HG03558 (cell line): ENCODE data around the gene B4GAT1.
"Not testable (repeated sequence)": the region's sequence is repeated elsewhere in the genome, so short reads cannot be mapped to it uniquely, and the experiment has no call there.

Source experiments
- ATAC-seq: cut with Tn5 transposase; IDR thresholded peaks from one replicate; pipeline ENCODE4 v1.9.1; 2021; ENCODE audit warnings: moderate number of reproducible peaks; ENCODE audit not compliant: unreplicated experiment; ENCODE audit errors: extremely low read depth

Gene B4GAT1

GRCh38 chr11:66363805-66364535 is 16.5 kb upstream of the B4GAT1 start:
- no peak for ATAC-seq

DNA sequence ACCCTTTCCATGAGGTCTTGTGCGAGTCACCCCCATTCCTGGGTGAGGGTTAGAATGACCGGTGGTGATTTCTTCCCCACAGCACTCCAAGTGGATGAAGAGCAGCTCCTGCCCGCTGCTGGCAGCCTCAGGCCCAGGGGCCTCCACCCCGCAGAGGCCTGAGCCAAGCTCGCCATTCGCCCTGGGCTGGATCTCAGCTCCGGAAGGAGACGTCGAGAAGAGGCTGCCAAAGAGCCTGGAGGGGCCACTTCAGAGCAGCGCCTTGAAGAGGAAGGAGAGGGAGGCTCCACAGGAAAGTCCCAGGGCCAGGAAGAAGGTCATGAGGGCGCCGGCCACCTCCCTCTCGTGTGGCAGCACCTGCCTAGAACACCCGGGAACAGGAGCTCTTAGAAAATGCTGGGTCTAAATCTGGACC is 15.8 kb upstream of the B4GAT1 start:
- no peak for ATAC-seq

DNA sequence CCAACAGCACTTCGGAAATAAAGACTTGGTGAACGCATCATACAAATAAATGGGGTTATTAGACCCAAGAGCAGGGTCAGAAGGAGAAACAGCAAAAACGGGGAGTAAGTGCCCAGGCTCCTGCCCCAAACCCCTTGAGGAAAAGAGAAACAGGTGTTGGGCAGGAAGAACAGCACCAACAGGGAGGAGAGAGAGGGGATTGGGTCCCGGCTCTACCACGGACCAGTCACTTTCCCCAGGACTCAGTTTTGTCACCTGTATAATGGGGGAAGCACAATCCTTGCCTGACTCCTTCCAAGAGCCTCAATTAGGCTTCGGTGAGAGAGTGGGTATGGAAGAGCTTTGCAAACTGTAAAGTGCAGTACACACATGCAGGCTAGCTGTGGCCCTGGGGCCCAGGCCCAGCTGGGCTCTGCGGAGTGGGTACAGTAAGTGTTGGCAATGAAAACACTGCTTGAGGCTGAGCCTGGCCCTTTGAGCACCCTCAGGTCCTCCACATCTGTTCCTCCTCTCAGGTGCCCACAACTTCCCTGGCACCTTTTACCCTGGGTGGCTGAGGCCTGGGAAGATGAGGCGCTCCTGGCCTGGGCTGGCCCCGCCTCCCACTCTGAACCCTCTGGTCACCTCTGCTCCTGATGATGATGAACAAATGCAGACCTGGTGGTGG is 15.2 kb upstream of the B4GAT1 start:
- no peak for ATAC-seq

- no peak for ATAC-seq
Measured at GRCh38 chr11:66361502-66361941, 14.1 kb upstream of the B4GAT1 start.

DNA sequence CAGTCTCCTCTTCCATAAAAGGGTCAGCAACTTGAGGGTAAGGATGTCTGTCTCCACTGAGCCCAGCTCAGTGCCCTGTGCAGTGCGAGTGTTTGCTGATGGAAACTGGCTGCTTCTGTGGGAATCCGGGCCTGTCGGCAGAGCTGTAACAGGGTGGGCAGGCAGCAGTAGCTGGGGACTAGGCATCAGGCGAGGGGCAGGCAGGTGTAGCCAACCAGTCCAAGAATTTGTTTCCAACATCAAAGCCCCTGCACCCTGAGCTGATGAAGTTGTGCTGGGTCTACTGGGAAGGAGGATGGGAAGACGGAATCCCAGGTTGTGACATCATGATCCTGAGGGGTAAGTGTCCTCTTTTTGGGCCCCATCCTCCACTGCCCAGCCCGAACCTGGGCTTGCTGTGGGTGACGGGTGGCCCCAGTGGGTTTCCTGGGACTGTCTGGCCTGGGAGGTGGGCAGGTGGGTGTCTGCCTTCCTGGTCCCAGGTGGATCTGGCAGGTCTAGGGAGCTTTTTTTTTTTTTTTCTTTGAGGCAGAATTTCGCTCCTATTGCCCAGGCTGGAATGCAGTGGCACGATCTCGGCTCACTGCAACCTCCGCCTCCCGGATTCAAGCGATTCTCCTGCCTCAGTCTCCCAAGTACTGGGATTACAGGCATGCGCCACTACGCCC is 13.1 kb upstream of the B4GAT1 start:
- no peak for ATAC-seq

GRCh38 chr11:66359662-66360087 is 12.2 kb upstream of the B4GAT1 start:
- no peak for ATAC-seq

GRCh38 chr11:66350560-66351235 is 3.3 kb upstream of the B4GAT1 start:
- not testable (repeated sequence) for ATAC-seq

- no peak for ATAC-seq
Measured at GRCh38 chr11:66349084-66349386, 1.6 kb upstream of the B4GAT1 start.

GRCh38 chr11:66346476-66347424 is 679 bp downstream of the B4GAT1 start:
- ATAC-seq = no peak

DNA sequence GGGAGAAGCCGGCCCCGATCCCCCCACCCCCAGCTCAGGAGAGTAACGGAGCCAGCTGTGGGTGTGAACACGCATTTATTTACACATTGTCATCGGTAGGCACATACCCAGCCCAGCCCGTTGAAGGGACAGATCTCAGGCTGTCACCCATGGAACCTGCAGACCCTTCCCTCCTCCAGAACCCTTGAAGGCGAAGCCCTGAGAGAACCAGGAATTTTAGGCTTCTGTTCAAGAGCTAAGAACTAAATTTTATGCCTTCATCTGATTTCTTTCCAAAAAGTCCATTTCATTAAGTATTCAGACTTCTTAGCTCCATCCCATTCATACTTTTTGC is 2.1 kb downstream of the B4GAT1 start:
- ATAC-seq = no peak

DNA sequence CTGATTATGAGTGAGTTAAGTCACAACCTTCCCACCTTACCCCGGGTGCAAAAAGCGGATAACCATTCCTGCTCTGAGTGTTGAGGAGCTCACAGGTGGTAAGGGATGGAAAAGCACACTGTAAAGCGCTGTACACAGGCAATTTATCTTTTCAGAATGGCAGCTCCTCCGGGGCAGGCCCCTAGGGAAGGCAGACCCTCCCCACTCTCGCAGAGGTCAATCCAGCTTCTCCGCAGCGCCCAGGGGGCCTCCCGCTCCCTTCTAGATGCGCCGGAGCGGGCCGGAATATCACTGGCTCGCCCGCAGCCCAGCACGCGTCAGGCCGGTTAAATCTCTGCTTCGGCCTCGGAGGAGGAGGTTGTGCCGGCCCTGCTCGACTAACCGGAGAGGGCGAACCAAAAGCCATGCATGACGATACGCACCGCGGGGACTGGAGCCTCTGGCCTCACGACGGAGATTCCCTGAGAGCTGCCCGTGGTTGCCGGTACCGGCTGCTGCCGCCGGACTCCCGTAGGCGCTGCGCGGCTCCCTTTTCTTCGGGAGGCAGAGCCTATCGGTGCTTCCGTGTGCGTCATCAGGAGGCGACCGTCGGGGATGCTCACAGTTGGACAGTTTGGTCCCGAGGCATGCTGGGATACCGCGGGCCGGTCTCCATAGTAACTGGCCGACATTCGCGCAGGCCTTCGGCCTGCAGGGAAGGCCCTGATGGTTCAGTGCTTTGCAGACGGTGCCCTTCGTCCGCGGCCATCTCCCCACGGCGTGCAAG is 2.7 kb downstream of the B4GAT1 start, which contains the start of gene BRMS1:
TSS of gene BRMS1 (minus strand) at position 555 of the 766 bp plus-strand sequence. CDS start 2,870 bp downstream, outside the sequence.
- ATAC-seq = no peak

DNA sequence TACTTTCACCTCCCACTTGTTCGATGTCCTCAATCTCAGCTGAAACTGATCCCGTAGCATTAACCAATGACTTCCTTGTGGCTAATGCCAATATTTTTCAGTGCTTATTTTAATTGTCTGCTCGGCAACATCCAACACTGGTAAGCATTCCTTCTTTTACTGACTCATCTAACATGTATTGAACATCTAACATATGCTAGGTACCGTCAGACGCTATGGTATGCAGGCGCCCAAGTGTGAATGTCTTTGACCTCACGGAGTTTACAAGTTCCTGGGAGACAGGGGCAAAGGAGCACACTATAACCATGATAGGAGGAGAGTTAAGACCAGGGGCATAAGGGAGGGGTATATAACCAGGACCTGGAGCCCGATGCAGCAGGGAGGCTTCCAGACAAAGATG is 4.3 kb downstream of the B4GAT1 start:
- ATAC-seq = no peak

DNA sequence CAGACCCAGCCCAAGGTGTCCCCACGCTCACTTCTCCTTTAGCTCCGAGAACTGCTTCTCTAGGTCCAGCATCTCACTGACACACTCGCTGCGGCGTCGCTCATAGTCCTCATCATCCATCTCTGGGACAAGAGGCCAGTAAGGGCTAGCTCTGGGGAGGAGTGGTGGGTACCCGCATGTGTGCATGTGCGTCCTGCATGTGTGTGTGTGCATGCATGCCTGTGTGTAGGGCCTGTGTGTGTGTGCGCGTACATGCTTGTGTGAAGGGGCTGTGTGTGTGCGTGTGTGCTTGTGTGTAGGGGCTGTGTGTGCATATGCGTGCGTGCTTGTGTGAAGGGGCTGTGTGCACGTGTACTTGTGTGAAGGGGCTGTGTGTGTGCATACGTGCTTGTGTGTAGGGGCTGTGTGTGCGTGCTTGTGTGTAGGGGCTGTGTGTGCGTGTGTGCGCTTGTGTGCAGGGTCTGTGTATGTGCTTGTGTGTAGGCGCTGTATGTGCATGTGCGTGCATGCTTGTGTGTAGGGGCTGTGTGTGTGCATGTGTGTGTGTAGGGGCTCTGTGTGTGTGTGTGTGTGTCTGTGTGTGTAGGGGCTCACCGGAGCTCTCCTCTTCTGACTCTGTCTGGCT is 5.8 kb downstream of the B4GAT1 start:
- ATAC-seq = no peak

DNA sequence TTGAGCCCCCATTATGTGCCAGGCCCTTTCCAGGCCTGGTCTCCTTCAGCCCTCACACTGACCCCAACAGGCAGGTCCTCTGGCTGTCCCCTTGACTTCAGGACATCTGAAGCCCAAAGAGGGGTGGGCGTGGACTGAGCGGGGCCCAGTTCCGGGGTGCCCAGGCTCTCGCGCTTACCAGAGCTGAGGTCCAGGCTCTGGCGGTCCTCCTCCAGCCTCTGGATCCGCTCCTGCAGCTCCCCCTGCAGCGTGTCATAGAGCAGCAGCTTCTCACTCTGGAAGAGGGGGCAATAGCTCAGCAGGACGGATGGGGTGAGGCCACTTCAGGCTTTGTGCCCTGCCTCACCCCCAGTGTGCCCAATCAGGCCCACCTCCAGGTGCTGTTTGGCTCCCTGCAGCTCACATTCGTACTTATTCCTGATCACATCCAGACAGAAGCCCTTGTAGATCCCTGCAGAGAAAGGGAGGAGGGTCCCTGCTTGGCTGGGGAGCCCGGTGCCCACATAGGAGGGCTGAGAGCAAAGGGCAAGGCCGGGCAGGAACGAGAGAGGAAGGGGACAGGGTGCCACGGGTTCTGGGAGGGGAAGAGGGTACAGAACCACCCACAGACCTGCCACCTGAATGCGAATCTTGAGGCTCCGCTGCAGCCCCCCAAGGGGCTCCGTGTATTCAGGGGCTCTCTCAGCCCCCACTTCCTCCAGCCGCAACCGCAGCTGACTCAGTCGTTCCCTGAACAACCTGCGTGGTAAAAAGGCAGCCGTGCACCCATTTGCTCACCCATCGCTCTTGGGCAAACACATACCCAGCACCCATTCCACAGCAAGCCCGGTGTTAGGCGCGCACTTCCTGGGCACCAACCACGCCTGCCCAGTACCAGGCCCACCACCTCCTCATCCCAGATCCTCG is 6.6 kb downstream of the B4GAT1 start:
- no peak for ATAC-seq

DNA sequence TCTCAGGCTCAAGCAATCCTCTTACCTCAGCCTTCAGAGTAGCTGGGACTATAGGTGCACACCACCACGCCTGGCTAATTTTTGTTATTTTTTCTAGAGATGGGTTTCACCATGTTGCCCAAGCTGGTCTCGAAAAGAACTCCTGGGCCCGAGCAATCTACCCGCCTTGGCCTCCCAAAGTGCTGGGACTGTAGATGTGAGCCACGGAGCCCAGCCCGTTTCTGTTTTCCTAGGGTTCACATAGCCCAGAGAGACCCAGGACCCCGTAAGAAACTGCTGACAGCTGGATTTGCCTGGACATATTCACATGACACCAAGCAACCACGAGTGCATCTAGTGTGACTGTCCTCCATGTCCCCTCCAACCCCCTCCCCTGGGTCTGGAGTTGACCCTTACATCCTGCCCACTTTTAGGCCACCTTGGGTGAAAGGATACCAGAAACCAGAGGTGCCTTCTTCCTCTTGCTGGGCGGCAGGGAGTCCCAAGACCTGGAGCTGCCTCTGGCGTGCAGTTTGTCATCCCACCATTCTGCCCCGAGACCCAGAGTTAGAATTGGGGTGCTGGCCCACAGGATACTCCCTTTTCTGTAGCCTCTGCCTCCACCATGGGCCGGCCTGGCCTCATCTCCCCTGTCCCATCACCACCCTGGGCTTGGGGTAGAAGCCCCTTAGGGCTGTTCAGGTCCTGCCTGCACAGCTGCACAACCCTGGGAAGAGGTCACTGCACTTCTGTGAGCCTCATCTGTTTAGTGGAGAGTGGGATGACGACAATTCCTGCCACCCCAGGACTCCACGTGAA is 7.5 kb downstream of the B4GAT1 start:
- no peak for ATAC-seq

DNA sequence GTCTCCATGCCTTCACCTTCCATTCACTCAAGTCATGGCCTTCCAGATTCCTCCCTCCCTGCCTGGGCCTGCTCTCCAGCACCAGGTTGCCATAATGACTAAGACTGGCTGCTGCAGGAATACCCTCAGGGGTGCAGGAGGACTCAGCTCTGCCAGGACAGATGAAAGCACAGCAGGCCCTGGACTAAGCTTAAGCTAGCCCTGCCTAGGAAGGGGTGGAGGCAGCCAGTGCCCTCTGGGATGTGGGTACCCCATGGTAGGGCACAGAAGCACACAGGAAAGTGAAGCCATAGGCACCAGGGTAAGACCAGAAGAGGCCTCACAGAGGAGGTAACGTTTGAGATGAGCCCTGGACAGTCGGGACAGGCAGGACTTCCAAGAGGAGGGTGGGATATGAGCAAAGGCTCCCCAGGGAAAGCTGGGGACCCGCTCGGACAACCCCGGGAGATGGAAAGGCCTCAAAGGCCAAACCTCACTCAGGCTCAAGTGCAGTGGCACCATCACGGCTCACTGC is 8.2 kb downstream of the B4GAT1 start:
- ATAC-seq = no peak
